ENCODE data around the gene REG3A.

- TF ChIP-seq, protein P1, sequence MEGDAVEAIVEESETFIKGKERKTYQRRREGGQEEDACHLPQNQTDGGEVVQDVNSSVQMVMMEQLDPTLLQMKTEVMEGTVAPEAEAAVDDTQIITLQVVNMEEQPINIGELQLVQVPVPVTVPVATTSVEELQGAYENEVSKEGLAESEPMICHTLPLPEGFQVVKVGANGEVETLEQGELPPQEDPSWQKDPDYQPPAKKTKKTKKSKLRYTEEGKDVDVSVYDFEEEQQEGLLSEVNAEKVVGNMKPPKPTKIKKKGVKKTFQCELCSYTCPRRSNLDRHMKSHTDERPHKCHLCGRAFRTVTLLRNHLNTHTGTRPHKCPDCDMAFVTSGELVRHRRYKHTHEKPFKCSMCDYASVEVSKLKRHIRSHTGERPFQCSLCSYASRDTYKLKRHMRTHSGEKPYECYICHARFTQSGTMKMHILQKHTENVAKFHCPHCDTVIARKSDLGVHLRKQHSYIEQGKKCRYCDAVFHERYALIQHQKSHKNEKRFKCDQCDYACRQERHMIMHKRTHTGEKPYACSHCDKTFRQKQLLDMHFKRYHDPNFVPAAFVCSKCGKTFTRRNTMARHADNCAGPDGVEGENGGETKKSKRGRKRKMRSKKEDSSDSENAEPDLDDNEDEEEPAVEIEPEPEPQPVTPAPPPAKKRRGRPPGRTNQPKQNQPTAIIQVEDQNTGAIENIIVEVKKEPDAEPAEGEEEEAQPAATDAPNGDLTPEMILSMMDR (IDR thresholded peaks at IDR 0.05) = no peak
- no peak for TF ChIP-seq POLR2A (IDR thresholded peaks at IDR 0.05)
These were observed 47.3 kb downstream of the REG3A start for GRCh38 chr2:79112269-79112668.
